HCT116 (cell line): ENCODE results near the gene OARD1. TPM values are rescaled to one million over a fixed set of nuclear protein-coding genes. Genes with fewer than 3 reads are reported as not detected.

Experiments
- total RNA-seq: library from RNA; stranded (reverse); gene quantifications from one replicate; pipeline ENCODE4 v1.2.1, GENCODE V29; 2021; ENCODE audit not compliant: unreplicated experiment

Gene OARD1
- total RNA-seq, 1 experiment from 2014 or later: 28.7 TPM

Other genes starting within 250 kb of the OARD1 start
- 2.2 TPM for gene UNC5CL, start 33.1 kb downstream of the OARD1 start, total RNA-seq
- gene TSPO2, start 29.9 kb downstream of the OARD1 start, total RNA-seq: not detected
- not detected for gene APOBEC2, start 19.2 kb downstream of the OARD1 start, total RNA-seq
- 28.7 TPM for gene NFYA, start 618 bp upstream of the OARD1 start, total RNA-seq
- gene TREML1, start 82.0 kb upstream of the OARD1 start, total RNA-seq: not detected
- gene TREM2, start 90.8 kb upstream of the OARD1 start, total RNA-seq: not detected
- gene TREML2, start 128.8 kb upstream of the OARD1 start, total RNA-seq: not detected
- gene TREML4, start 156.0 kb upstream of the OARD1 start, total RNA-seq: not detected
- 0.22 TPM for gene TREM1, start 214.3 kb upstream of the OARD1 start, total RNA-seq